Fibroblast of lung (primary cell): ENCODE results near the gene THSD7B. TPM values are rescaled to one million over a fixed set of nuclear protein-coding genes. Genes with fewer than 3 reads are reported as not detected.

Experiments
- DNase-seq, 2 donors: peaks; one replicate each; pipeline versions ENCODE4 v3.0.0 to v3.0.0-alpha.2; 2010; ENCODE audit warnings: low read depth in 2 of 2
- H2AFZ ChIP-seq: 2 replicates; pipeline ENCODE4 v1.5.1; 2012; ENCODE audit warnings: low read length, control low read depth, inconsistent platforms
- H3K27ac ChIP-seq: 2 replicates; pipeline ENCODE4 v1.5.1; 2011; ENCODE audit warnings: low read length, control low read depth; ENCODE audit not compliant: insufficient read depth
- H3K27me3 ChIP-seq: 2 replicates; pipeline ENCODE4 v1.5.1; 2011; ENCODE audit warnings: mild to moderate bottlenecking, low read length; ENCODE audit not compliant: control insufficient read depth, insufficient read depth
- H3K36me3 ChIP-seq: 2 replicates; pipeline ENCODE4 v1.5.1; 2011; ENCODE audit warnings: low read length; ENCODE audit not compliant: control insufficient read depth, insufficient read depth
- H3K4me1 ChIP-seq: 2 replicates; pipeline ENCODE4 v1.5.1; 2011; ENCODE audit warnings: low read length; ENCODE audit not compliant: control insufficient read depth, insufficient read depth; ENCODE audit errors: extremely low read depth
- H3K4me2 ChIP-seq: 2 replicates; pipeline ENCODE4 v1.5.1; 2011; ENCODE audit warnings: low read length, control low read depth; ENCODE audit not compliant: insufficient read depth; ENCODE audit errors: extremely low read depth
- H3K4me3 ChIP-seq, 4 experiments: fragments of 200-600 bp in 1 of 4; sonication (generic) in 1 of 4; replicated peaks in 1 of 4; 2 replicates each; pipeline ENCODE4 v1.5.1; 2011 to 2016; ENCODE audit warnings: low read length in 4 of 4, low read depth in 3 of 4, mild to moderate bottlenecking in 3 of 4, control low read depth in 2 of 4, inconsistent platforms in 1 of 4, mixed read lengths in 1 of 4; ENCODE audit not compliant: insufficient read depth in 1 of 4; ENCODE audit errors: control extremely low read depth in 1 of 4
- H3K79me2 ChIP-seq: 2 replicates; pipeline ENCODE4 v1.5.1; 2012; ENCODE audit warnings: mild to moderate bottlenecking, low read length, inconsistent platforms; ENCODE audit not compliant: control insufficient read depth, insufficient read depth
- H3K9ac ChIP-seq: 2 replicates; pipeline ENCODE4 v1.5.1; 2011; ENCODE audit warnings: mild to moderate bottlenecking, low read length, control low read depth; ENCODE audit not compliant: insufficient read depth
- H3K9me3 ChIP-seq: 2 replicates; pipeline ENCODE4 v1.5.1; 2012; ENCODE audit warnings: low read depth, low read length; ENCODE audit not compliant: control insufficient read depth, insufficient read depth
- H4K20me1 ChIP-seq: 2 replicates; pipeline ENCODE4 v1.5.1; 2011; ENCODE audit warnings: low read length; ENCODE audit not compliant: control insufficient read depth, insufficient read depth; ENCODE audit errors: extremely low read depth
- CTCF ChIP-seq, 2 donors: IDR thresholded peaks in 1 of 2; conservative IDR thresholded peaks in 1 of 2; 1 replicate in 1 of 2; 2 replicates in 1 of 2; pipeline ENCODE4 v1.5.1; 2011 to 2012; ENCODE audit warnings: low read length in 2 of 2, control low read depth in 1 of 2, inconsistent platforms in 1 of 2, low read depth in 1 of 2, mild to moderate bottlenecking in 1 of 2
- EZH2 ChIP-seq: IDR thresholded peaks from 2 replicates; pipeline ENCODE4 v1.5.1; 2012; ENCODE audit warnings: low read length, control low read depth, mild to moderate bottlenecking; ENCODE audit errors: missing control alignments
- polyA plus RNA-seq, 2 donors: library from polyadenylated mRNA; depleted of rRNA in 1 of 2; stranded (reverse) in 1 of 2; unstranded in 1 of 2; fragments of >200 nt; gene quantifications; 2 replicates each; pipeline ENCODE4 v1.2.1, GENCODE V29; 2011 to 2012; ENCODE audit warnings: missing spikeins in 1 of 2
- total RNA-seq: library from RNA; depleted of rRNA; stranded (reverse); fragments of >200 nt; gene quantifications from 2 replicates; pipeline ENCODE4 v1.2.1, GENCODE V29; 2014

Gene THSD7B
- total and polyA plus RNA-seq, 2 donors (not counting 1 experiment from before 2014, with no cell fraction given) = under 0.01 TPM; not detected in 1

- no peaks in the 10 kb centered on the region for H4K20me1 ChIP-seq
- no peak for DNase-seq
- H3K4me3 ChIP-seq = no peak overlapping the region
- H3K36me3 ChIP-seq = no peaks in the 10 kb centered on the region
- H3K79me2 ChIP-seq = no peaks in the 10 kb centered on the region
- H3K9me3 ChIP-seq = no peaks in the 10 kb centered on the region
- no peak overlapping the region for H3K9ac ChIP-seq
- no peaks in the 10 kb centered on the region for H3K27me3 ChIP-seq
- H3K4me1 ChIP-seq = no peaks in the 10 kb centered on the region
- H3K27ac ChIP-seq = no peak overlapping the region
- no peak overlapping the region for H3K4me2 ChIP-seq
- no peak overlapping the region for H2AFZ ChIP-seq
- TF ChIP-seq EZH2 (no peak), CTCF (conservative IDR thresholded peaks at IDR 0.05 in 1 of 2, IDR thresholded peaks at IDR 0.05 in 1 of 2; ENCODE audit: low read depth in 1 of 2, low read length in 2 of 2) (no peak)
Observed at GRCh38 chr2:136828162-136828561, 62.8 kb downstream of the THSD7B start.

GRCh38 chr2:136828774-136829173 is 63.4 kb downstream of the THSD7B start:
- TF ChIP-seq CTCF (conservative IDR thresholded peaks at IDR 0.05 in 1 of 2, IDR thresholded peaks at IDR 0.05 in 1 of 2; ENCODE audit: low read depth in 1 of 2, low read length in 2 of 2) (no peak), EZH2 (no peak)
- Histone ChIP-seq H3K27ac (no peak overlapping the region), H2AFZ (no peak overlapping the region), H3K27me3 (no peaks in the 10 kb centered on the region), H3K4me3 (no peak overlapping the region), H3K4me1 (no peaks in the 10 kb centered on the region), H4K20me1 (no peaks in the 10 kb centered on the region), H3K36me3 (no peaks in the 10 kb centered on the region), H3K79me2 (no peaks in the 10 kb centered on the region), H3K9me3 (no peaks in the 10 kb centered on the region), H3K4me2 (no peak overlapping the region), H3K9ac (no peak overlapping the region)
- no peak for DNase-seq

GRCh38 chr2:136844546-136844945 is 79.2 kb downstream of the THSD7B start:
- Histone ChIP-seq H4K20me1 (no peaks in the 10 kb centered on the region), H3K36me3 (no peaks in the 10 kb centered on the region), H2AFZ (no peak overlapping the region), H3K79me2 (no peaks in the 10 kb centered on the region), H3K4me3 (no peak overlapping the region), H3K27ac (no peak overlapping the region), H3K4me1 (no peaks in the 10 kb centered on the region), H3K4me2 (no peak overlapping the region), H3K9me3 (no peaks in the 10 kb centered on the region), H3K27me3 (no peaks in the 10 kb centered on the region), H3K9ac (no peak overlapping the region)
- TF ChIP-seq EZH2 (no peak), CTCF (conservative IDR thresholded peaks at IDR 0.05 in 1 of 2, IDR thresholded peaks at IDR 0.05 in 1 of 2; ENCODE audit: low read depth in 1 of 2, low read length in 2 of 2) (no peak)
- no peak for DNase-seq
